CD4-positive, alpha-beta T cell (primary cell): ENCODE results near the gene OR2L8. TPM values are rescaled to one million over a fixed set of nuclear protein-coding genes. Genes with fewer than 3 reads are reported as not detected.

ENCODE experiments used
- ATAC-seq: fragments of 200-7000 bp; cut with Tn5 transposase; one replicate; pipeline ENCODE4 v1.10.0; 2022; ENCODE audit warnings: mild to moderate bottlenecking; ENCODE audit not compliant: poor library complexity
- CTCF ChIA-PET: fragments of 350-600 bp; sonication (Branson Sonifier 250); formaldehyde crosslinking; loops from one replicate; lab custom pipeline; 2021; ENCODE audit warnings: antibody characterized with exemption, inconsistent platforms; lab: Charles Lee
- POLR2A ChIA-PET: fragments of 350-600 bp; sonication (Branson Sonifier 250); formaldehyde crosslinking; loops from one replicate; lab custom pipeline; 2021; ENCODE audit warnings: antibody characterized with exemption, inconsistent platforms; lab: Charles Lee
- DNase-seq, 14 experiments: peaks; one replicate each; pipeline ENCODE4 v3.0.0-alpha.2; 2013 to 2020; ENCODE audit warnings: mixed read lengths in 2 of 14
- H3K27ac ChIP-seq, 2 donors: one replicate each; pipeline versions ENCODE4 v1.5.1 to v1.7.0; 2013; ENCODE audit warnings: low read length in 2 of 2, low read depth in 1 of 2, mild to moderate bottlenecking in 1 of 2
- H3K27me3 ChIP-seq, 2 experiments: 1 replicate in 1 of 2; 2 replicates in 1 of 2; pipeline versions ENCODE4 v1.6.1 to v1.7.0; 2013; ENCODE audit warnings: low read length in 2 of 2, control low read depth in 1 of 2, mild to moderate bottlenecking in 1 of 2, moderate library complexity in 1 of 2; ENCODE audit not compliant: insufficient read depth in 2 of 2, control insufficient read depth in 1 of 2
- H3K36me3 ChIP-seq: one replicate; pipeline ENCODE4 v1.6.1; 2013; ENCODE audit warnings: low read length, control low read depth; ENCODE audit not compliant: insufficient read depth
- H3K4me1 ChIP-seq: one replicate; pipeline ENCODE4 v1.6.1; 2013; ENCODE audit warnings: low read length, control low read depth; ENCODE audit not compliant: insufficient read depth
- H3K4me3 ChIP-seq: one replicate; pipeline ENCODE4 v1.5.1; 2013; ENCODE audit warnings: mild to moderate bottlenecking, low read length, moderate library complexity
- H3K9me3 ChIP-seq, 2 experiments: 1 replicate in 1 of 2; 2 replicates in 1 of 2; pipeline versions ENCODE4 v1.6.1 to v1.7.0; 2013; ENCODE audit warnings: low read length in 2 of 2, mild to moderate bottlenecking in 2 of 2, control low read depth in 1 of 2, moderate library complexity in 1 of 2; ENCODE audit not compliant: control insufficient read depth in 1 of 2, insufficient read depth in 1 of 2
- H3K27ac Mint-ChIP-seq: one replicate; pipeline ENCODE4 v1.8.0; 2020; ENCODE audit warnings: mixed read lengths
- H3K27me3 Mint-ChIP-seq: one replicate; pipeline ENCODE4 v1.8.0; 2021; ENCODE audit warnings: mixed read lengths
- H3K36me3 Mint-ChIP-seq: one replicate; pipeline ENCODE4 v1.8.0; 2021; ENCODE audit warnings: low read depth, mixed read lengths
- H3K4me1 Mint-ChIP-seq: one replicate; pipeline ENCODE4 v1.8.0; 2021; ENCODE audit warnings: low read depth, mixed read lengths
- H3K4me3 Mint-ChIP-seq: one replicate; pipeline ENCODE4 v1.8.0; 2020; ENCODE audit warnings: mild to moderate bottlenecking, mixed read lengths
- H3K9me3 Mint-ChIP-seq: one replicate; pipeline ENCODE4 v1.8.0; 2020; ENCODE audit warnings: mixed read lengths
- intact Hi-C, 2 experiments: fragments of 100-400 bp; cut with DNase I in 1 of 2; cut with micrococcal nuclease in 1 of 2; formaldehyde crosslinking; loops; one replicate each; pipeline versions ENCODE4 v1.15.1 to v1.9.0; 2023 to 2025; cut with DNase I, micrococcal nuclease
- total RNA-seq, 174 experiments: library from RNA in 2 of 174; stranded (reverse) in 2 of 174; gene quantifications; one replicate each; pipeline ENCODE4 v1.2.3 and lab custom pipeline; 2021 to 2026
- TF ChIP-seq, protein P1 (sequence below): fragments of 200-600 bp; IDR thresholded peaks from one replicate; pipeline ENCODE4 v1.8.0; 2022; ENCODE audit warnings: antibody characterized with exemption, mild to moderate bottlenecking

Gene OR2L8
- total RNA-seq, 2 experiments from 2014 or later = 0.55 to 0.78 TPM

DNA sequence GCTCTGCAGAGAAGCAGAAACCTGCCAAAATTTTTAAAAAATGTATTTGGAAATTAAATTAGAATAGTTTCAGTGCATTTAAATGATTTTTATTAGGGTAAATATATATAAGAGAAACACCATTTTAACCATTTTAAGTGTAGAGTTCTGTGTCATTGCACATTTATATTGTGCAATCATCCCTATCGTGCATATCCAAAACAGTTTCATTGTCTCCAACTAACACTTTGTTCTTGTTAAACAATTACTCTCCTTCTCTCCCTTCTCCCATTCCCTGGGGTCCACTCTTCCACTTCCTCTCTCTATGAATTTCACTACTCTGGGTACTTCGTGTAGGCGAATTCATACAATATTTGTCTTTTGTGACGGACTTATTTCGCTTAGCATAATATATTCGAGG is 6.0 kb upstream of the OR2L8 start:
- Histone ChIP-seq H3K27ac (no peak overlapping the region), H3K27me3 (no peaks in the 10 kb centered on the region), H3K36me3 (no peaks in the 10 kb centered on the region), H3K4me3 (no peak overlapping the region), H3K9me3 (no peaks in the 10 kb centered on the region), H3K4me1 (no peaks in the 10 kb centered on the region)
- TF ChIP-seq, protein P1, sequence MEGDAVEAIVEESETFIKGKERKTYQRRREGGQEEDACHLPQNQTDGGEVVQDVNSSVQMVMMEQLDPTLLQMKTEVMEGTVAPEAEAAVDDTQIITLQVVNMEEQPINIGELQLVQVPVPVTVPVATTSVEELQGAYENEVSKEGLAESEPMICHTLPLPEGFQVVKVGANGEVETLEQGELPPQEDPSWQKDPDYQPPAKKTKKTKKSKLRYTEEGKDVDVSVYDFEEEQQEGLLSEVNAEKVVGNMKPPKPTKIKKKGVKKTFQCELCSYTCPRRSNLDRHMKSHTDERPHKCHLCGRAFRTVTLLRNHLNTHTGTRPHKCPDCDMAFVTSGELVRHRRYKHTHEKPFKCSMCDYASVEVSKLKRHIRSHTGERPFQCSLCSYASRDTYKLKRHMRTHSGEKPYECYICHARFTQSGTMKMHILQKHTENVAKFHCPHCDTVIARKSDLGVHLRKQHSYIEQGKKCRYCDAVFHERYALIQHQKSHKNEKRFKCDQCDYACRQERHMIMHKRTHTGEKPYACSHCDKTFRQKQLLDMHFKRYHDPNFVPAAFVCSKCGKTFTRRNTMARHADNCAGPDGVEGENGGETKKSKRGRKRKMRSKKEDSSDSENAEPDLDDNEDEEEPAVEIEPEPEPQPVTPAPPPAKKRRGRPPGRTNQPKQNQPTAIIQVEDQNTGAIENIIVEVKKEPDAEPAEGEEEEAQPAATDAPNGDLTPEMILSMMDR = no peak
- H3K4me1 Mint-ChIP-seq = no peaks in the 10 kb centered on the region
- no peaks in the 10 kb centered on the region for H3K27me3 Mint-ChIP-seq
- ChIA-PET CTCF (no interaction called here), POLR2A (no interaction called here)
- intact Hi-C loops = no loop called here
- no peak overlapping the region for H3K27ac Mint-ChIP-seq
- H3K36me3 Mint-ChIP-seq = no peaks in the 10 kb centered on the region
- DNase-seq (no peak), ATAC-seq (no peak)
- H3K9me3 Mint-ChIP-seq = no peaks in the 10 kb centered on the region
- H3K4me3 Mint-ChIP-seq = no peak overlapping the region

- Histone ChIP-seq H3K4me3 (no peak overlapping the region), H3K4me1 (no peaks in the 10 kb centered on the region), H3K27me3 (no peaks in the 10 kb centered on the region), H3K9me3 (no peaks in the 10 kb centered on the region), H3K36me3 (no peaks in the 10 kb centered on the region), H3K27ac (no peak overlapping the region)
- Mint-ChIP-seq H3K9me3 (no peaks in the 10 kb centered on the region), H3K27ac (no peak overlapping the region), H3K27me3 (no peaks in the 10 kb centered on the region), H3K36me3 (peaks cover 15% of the 10 kb centered on the region), H3K4me1 (no peaks in the 10 kb centered on the region), H3K4me3 (no peak overlapping the region)
- ChIA-PET POLR2A (no interaction called here), CTCF (no interaction called here)
- TF ChIP-seq, protein P1 = no peak
- no peak for ATAC-seq
- intact Hi-C loops = no loop called here
- DNase-seq = no peak
Measured at GRCh38 chr1:247953408-247953807, 4.8 kb downstream of the OR2L8 start.

DNA sequence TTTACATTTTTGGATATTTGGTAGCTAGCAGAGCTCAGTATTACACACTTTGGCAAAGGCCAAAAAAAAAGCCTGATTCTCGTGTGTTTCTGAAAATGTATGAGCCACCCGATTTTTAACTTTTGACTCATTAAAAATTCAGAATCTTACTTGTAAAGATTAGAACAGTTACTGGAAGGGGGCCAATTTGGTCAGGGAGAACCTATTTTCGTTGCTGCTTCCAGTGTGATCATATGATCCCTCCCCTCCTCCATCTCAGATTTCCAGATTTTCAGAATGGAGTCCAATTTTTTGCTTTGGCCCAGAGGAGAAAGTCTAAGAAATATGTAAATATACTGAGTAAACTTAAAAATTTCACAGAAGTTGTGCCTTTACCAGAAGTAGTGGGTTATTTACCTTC is 13.1 kb downstream of the OR2L8 start:
- peaks cover 9% of the 10 kb centered on the region for H3K36me3 Mint-ChIP-seq

More for the DNA sequence above, 13.1 kb downstream of the OR2L8 start:
- Histone ChIP-seq H3K27ac (no peak overlapping the region), H3K36me3 (no peaks in the 10 kb centered on the region), H3K4me3 (no peak overlapping the region), H3K4me1 (no peaks in the 10 kb centered on the region), H3K9me3 (no peaks in the 10 kb centered on the region), H3K27me3 (no peaks in the 10 kb centered on the region)
- DNase-seq = no peak
- H3K27me3 Mint-ChIP-seq = no peaks in the 10 kb centered on the region
- ChIA-PET CTCF (no interaction called here), POLR2A (no interaction called here)
- ATAC-seq = no peak
- TF ChIP-seq, protein P1 = no peak
- H3K27ac Mint-ChIP-seq = no peak overlapping the region
- H3K4me3 Mint-ChIP-seq = no peak overlapping the region
- no peaks in the 10 kb centered on the region for H3K9me3 Mint-ChIP-seq
- no peaks in the 10 kb centered on the region for H3K4me1 Mint-ChIP-seq
- intact Hi-C loops = no loop called here
